Kidney tubule cell (primary cell): Measurements from ENCODE around the gene ZBTB37.
"Not testable (repeated sequence)": the region's sequence is repeated elsewhere in the genome, so short reads cannot be mapped to it uniquely, and the experiment has no call there.

Source experiments
- DNase-seq: peaks from one replicate; pipeline ENCODE4 v3.0.0-alpha.2; 2018; ENCODE audit warnings: low spot score

ZBTB37 gene

DNA sequence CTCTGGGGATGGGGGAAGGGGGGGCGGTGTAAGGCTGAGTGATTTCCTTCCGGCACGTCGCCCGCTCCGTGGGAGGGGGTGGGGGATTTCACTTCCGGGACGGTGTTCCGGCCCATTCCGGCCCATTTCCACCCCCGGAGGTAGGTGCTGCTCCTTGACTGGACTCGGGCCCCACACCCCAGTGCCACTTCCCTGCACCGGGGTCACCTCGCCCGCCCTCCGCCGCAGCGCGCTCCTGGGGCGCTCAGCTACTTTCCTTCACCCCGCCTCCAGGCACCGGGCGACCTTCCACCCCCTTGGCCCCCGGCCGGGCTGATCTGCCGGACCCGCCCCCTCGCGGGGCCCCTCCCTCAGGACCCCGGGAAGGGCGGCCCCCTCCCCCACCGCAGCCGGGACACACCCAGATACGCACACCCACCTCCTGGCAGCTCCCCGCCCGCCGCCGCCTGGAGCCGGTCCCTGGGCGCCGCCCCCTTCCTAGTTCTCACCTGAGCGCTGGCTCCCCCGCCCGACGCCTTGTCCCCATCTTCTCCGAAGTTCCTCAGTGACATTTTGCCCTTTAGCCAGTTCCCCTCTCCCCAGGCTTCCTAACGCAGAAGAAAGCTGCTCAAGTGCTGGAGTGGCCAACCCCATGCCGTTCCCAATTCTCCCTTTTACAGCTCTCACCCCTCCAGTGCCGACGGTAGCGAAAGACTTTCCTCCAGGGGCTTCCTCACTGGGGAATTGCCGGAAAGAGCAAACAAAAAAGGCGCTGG lies at the start of gene ZBTB37:
TSS of gene ZBTB37 (plus strand) at position 115 of the 755 bp plus-strand sequence. CDS start 1,846 bp downstream, outside the sequence.
- peak; percentile 91 for DNase-seq

- DNase-seq: no peak
Observed at GRCh38 chr1:173818459-173818858, 49.7 kb upstream of the ZBTB37 start.

GRCh38 chr1:173821680-173822079 lies 46.5 kb upstream of the ZBTB37 start:
- DNase-seq: no peak

DNA sequence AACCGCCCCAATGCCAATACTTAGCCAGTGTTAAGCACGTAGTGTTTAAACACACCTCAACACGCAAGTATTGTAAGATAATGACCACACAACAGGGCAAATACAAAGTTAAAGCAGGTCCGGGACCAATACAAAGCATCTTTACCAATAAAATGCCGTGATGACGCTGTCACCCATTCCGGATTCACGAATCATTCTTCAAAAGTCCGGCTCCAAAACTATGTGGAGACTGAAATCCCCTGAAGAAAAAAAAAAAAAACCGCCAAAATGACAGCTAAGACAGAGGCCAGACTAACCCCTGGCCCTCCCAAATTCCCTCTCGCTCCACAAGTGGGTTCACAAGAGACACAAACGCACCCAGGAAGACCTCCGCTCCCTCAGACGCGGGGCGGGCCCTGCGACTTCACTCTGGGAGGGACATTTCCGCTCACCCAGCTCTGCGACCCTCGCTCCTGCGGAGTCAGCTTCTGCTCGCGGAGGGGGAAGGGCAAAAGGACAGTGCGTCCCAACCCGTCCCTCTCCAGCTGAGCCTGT lies 44.3 kb upstream of the ZBTB37 start:
- DNase-seq: no peak

- peak; percentile 98 for DNase-seq
Observed at GRCh38 chr1:173824315-173825081, 43.7 kb upstream of the ZBTB37 start, which contains the start of the genes CENPL and DARS2. Gene CENPL (minus strand): TSS chr1:173824883. CDS start chr1:173811299, 13,584 bp downstream. Gene DARS2 (plus strand): TSS chr1:173824673. CDS start chr1:173825230, 557 bp downstream.

- no peak for DNase-seq
Observed at GRCh38 chr1:173827611-173828010, 40.6 kb upstream of the ZBTB37 start.

- no peak for DNase-seq
Observed at GRCh38 chr1:173832748-173833147, 35.4 kb upstream of the ZBTB37 start.

DNA sequence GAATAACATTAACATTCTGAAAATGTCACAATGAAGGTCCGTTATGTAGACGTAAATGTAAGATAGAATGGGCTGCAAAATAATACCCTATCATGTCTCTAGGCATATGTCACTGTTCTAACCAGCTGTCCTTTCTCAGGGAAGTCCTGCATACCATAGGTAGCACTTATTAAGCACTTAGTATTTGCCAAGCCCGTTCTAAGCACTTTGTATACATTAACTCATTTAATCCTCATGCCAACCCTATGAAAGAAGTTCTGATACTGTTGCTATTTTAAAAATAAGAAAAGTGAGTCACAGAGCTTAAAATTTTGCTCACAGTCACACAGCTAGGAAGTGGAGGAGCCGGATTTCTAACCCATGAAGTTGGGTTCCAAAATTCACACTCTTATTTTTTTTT lies 16.1 kb upstream of the ZBTB37 start:
- no peak for DNase-seq

GRCh38 chr1:173853074-173853473 lies 15.1 kb upstream of the ZBTB37 start:
- DNase-seq: no peak

GRCh38 chr1:173856014-173856413 lies 12.2 kb upstream of the ZBTB37 start:
- DNase-seq: no peak

DNA sequence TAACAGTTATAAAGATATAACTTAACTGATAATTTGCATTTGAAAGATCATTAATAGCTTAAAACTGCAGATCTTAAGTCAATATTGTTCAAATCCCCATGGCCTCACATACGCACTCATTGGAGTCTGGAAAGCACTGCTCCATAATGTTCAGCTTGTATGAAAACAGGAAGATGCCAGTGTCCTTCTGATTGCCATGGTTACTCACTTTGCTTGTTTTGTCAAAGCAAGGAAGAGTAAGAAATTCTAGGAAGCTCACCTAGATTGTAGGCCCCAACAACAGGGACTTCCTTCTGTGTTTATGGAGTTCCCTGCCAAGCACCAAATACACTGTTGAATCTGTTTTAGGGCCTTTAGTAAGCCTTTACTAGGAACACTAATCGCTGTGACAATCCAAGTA lies 11.3 kb upstream of the ZBTB37 start:
- DNase-seq: no peak

DNA sequence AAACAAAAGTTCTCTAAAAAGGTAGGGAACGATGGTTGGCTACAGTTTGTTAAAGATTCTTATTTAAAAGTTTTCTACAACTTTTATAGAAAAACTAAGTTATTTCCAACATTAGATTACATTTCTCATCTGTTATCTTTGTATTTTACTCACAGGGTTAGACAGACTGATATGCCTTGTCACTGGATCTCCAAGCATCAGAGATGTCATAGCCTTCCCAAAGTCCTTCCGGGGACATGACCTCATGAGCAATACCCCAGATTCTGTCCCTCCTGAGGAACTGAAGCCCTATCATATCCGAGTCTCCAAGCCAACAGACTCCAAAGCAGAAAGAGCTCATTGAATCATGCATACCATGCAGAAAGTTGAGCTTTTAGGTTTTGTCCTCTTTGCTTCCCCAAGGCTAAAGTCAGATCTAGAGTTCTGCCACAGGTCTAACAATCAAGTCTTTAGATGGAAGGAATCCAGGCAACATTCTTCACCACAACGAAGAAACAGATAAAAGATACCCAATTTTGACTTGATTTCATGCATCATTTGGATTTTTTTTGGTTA lies 10.7 kb upstream of the ZBTB37 start:
- DNase-seq: no peak

DNA sequence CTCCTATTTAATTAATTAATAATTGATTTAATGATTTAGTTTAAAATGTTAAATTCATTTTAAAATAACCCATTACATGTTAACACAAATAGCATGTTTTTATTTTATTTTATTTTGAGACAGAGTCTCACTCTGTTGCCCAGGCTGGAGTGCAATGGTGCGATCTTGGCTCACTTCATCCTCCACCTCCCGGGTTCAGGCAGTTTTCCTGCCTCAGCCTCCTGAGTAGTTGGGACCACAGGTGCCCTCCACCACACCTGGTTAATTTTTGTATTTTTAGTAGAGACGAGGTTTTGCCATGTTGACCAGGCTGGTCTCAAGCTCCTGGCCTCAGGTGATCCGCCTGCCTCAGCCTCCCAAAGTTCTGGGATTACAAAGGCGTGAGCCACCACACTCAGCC lies 8.6 kb upstream of the ZBTB37 start:
- not testable (repeated sequence) for DNase-seq

GRCh38 chr1:173860065-173860464 lies 8.1 kb upstream of the ZBTB37 start:
- no peak for DNase-seq

DNA sequence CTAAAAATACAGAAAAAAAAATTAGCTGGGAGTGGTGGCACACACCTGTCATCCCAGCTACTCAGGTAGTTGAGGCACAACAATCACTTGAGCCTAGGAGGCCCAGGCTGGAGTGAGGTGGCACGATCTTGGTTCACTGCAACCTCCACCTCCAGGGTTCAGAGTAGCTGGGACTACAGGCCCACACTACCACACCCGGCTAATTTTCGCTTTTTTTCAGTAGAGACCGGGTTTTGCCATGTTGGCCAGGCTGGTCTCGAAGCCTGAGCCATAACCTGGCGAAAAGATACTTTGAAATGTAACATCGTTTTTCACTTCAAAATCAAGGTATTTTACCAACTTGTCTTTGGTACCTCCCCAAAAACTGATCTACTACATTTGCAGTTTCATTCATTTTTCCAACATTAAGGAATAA lies 6.4 kb upstream of the ZBTB37 start:
- peak; percentile 49 for DNase-seq

DNA sequence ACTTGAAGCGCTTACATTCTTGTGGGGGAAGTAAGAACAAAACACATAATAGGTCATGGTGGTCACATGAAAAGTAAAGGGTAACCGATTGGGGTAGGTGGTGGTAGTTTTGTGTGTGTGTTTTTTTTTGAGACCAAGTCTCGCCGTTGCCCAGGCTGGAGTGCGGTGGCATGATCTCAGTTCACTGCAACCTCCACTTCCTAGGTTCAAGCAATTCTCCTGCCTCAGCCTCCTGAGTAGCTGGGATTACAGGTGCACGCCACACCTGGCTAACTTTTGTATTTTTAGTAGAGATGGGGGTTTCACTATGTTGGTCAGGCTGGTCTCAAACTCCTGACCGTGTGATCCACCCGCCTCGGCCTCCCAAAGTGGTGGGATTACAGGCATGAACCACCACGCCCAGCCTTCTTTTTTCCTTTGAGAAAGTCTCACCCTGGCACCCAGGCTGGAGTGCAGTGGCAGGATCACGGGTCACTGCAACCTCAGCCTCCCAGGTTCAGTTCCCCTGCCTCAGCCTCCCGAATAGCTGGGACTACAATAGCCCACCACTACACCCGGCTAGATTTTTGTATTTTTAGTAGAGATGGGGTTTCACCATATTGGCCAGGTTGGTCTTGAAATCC lies 5.9 kb upstream of the ZBTB37 start:
- peak; percentile 49 for DNase-seq

GRCh38 chr1:173862769-173863223 lies 5.4 kb upstream of the ZBTB37 start:
- DNase-seq: no peak

GRCh38 chr1:173863224-173864161 lies 4.7 kb upstream of the ZBTB37 start:
- no peak for DNase-seq

DNA sequence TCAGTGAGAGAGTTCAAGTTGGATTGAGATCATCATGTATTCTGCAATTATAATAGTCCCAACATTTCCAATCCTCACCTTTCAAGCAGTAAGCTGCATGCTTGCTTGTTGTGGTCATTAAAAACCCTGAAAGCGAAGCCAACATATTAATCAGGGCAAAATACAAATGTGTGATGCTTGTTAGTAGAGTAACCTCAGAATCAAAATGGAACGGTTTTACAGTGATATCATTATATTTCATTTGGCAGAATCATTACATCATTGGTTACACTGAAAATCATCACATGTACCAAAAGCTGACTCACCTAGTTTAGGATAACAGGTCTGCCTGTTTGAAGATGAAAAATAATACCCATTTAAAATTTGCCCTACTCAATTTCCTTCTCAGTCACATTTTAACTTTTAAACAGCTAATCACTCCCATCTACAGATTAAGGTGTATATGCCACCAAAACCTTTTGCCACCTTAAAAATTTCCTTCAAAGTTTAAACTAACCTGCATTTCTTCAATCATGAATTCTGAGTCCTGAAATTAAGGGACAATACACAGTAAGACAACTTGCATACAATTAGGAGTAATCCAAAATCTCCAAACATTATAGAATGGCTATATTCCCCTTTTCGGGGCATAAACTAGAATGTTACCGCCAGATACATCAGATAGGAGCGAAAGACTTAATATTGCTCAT lies 3.9 kb upstream of the ZBTB37 start:
- no peak for DNase-seq

DNA sequence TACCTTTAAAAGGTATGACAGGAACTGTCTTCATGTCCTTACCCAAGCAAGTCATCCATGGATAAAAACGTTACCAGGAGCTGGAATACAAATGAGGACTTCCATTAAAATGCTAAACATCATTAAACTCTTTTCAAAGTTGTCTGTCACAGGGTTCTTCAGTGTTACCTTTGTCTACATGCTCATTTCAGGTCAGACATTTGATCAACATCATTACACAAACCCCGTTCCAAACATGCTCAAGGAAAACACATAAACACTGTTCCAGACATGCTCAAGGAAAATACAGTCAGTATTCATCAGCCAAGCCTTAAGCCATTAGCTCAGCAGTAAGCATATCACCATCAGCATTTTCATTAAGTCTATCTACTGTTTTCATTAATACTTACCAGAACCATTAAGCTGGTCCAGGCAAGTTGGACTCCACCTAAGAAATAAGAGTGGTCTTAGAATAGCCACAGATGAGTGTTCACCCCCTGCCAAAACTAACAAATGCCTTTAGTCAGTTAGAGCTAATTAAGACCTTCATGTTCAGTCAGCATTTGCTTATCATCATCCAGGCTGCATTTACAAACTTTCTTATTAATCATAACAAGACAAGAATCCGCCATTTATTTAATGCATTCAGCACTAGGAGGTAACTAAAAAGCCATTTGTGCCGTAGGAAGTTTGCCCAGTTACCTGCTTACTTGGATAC lies 2.6 kb upstream of the ZBTB37 start:
- no peak for DNase-seq
